T-cell (primary cell): ENCODE measurements around the gene FPR3. TPM values are rescaled to one million over a fixed set of nuclear protein-coding genes. Genes with fewer than 3 reads are reported as not detected.

Experiments used
- ATAC-seq, 4 experiments: fragments of 200-7000 bp in 3 of 4; fragments of 150-1000 bp in 1 of 4; cut with Tn5 transposase; replicated peaks in 1 of 4; 1 replicate in 3 of 4; 2 replicates in 1 of 4; pipeline ENCODE4 v1.10.0; 2021; ENCODE audit warnings: moderate library complexity in 3 of 4, mild to moderate bottlenecking in 2 of 4, moderate number of reproducible peaks in 1 of 4
- CTCF ChIA-PET, 2 donors: fragments of 300-600 bp; sonication (Branson Sonifier 250); formaldehyde crosslinking; loops; one replicate each; lab custom pipeline; 2022; ENCODE audit warnings: antibody characterized with exemption in 2 of 2; lab: Charles Lee
- POLR2A ChIA-PET, 2 donors: fragments of 300-600 bp; sonication (Branson Sonifier 250); formaldehyde crosslinking; loops; one replicate each; lab custom pipeline; 2022; ENCODE audit warnings: antibody characterized with exemption in 2 of 2; lab: Charles Lee
- DNase-seq, 35 experiments: peaks; one replicate each; pipeline versions ENCODE4 v3.0.0 to v3.0.0-alpha.2; 2013 to 2023
- H3K27ac ChIP-seq: one replicate; pipeline ENCODE4 v1.5.1; 2013; ENCODE audit warnings: low read length
- H3K27me3 ChIP-seq, 2 experiments: replicated peaks in 1 of 2; 1 replicate in 1 of 2; 2 replicates in 1 of 2; pipeline versions ENCODE4 v1.6.1 to v1.7.0; 2013; ENCODE audit warnings: low read length in 1 of 2, mixed read lengths in 1 of 2; ENCODE audit not compliant: control insufficient read depth in 2 of 2, insufficient read depth in 2 of 2; ENCODE audit errors: extremely low read depth in 1 of 2
- H3K36me3 ChIP-seq, 2 donors: 1 replicate in 1 of 2; 2 replicates in 1 of 2; pipeline versions ENCODE4 v1.6.1 to v1.7.0; 2013; ENCODE audit warnings: low read length in 1 of 2; ENCODE audit not compliant: control insufficient read depth in 2 of 2, insufficient read depth in 1 of 2; ENCODE audit errors: extremely low read depth in 1 of 2
- H3K4me1 ChIP-seq, 2 experiments: 1 replicate in 1 of 2; 2 replicates in 1 of 2; pipeline versions ENCODE4 v1.6.1 to v1.7.0; 2013; ENCODE audit warnings: low read length in 2 of 2, mixed read lengths in 1 of 2; ENCODE audit not compliant: insufficient read depth in 2 of 2, control insufficient read depth in 1 of 2; ENCODE audit errors: extremely low read depth in 1 of 2
- H3K4me3 ChIP-seq, 2 donors: 1 replicate in 1 of 2; 2 replicates in 1 of 2; pipeline versions ENCODE4 v1.5.1 to v1.7.0; 2013; ENCODE audit warnings: mild to moderate bottlenecking in 2 of 2, low read length in 1 of 2, moderate library complexity in 1 of 2; ENCODE audit not compliant: control insufficient read depth in 1 of 2; ENCODE audit errors: extremely low read depth in 1 of 2
- H3K9me3 ChIP-seq: 2 replicates; pipeline ENCODE4 v1.7.0; 2013
- H3K27ac Mint-ChIP-seq, 2 donors: one replicate each; pipeline ENCODE4 v1.8.0; 2020 to 2021; ENCODE audit warnings: mild to moderate bottlenecking in 2 of 2, mixed read lengths in 2 of 2
- H3K27me3 Mint-ChIP-seq, 2 donors: one replicate each; pipeline ENCODE4 v1.8.0; 2021 to 2022; ENCODE audit warnings: mixed read lengths in 2 of 2
- H3K36me3 Mint-ChIP-seq: one replicate; pipeline ENCODE4 v1.8.0; 2021; ENCODE audit warnings: mixed read lengths
- H3K4me1 Mint-ChIP-seq, 3 donors: one replicate each; pipeline ENCODE4 v1.8.0; 2020 to 2022; ENCODE audit warnings: mixed read lengths in 3 of 3, mild to moderate bottlenecking in 1 of 3
- H3K4me3 Mint-ChIP-seq, 3 donors: one replicate each; pipeline ENCODE4 v1.8.0; 2020 to 2022; ENCODE audit warnings: mild to moderate bottlenecking in 3 of 3, mixed read lengths in 3 of 3, moderate library complexity in 3 of 3
- H3K9me3 Mint-ChIP-seq, 3 donors: one replicate each; pipeline ENCODE4 v1.8.0; 2020 to 2022; ENCODE audit warnings: mixed read lengths in 3 of 3
- WGBS: methylation state at CpG from one replicate; pipeline ENCODE4 v1.1.5; 2013; ENCODE audit warnings: missing lambda C conversion rate; ENCODE audit not compliant: insufficient coverage; 5-methylcytosine and 5-hydroxymethylcytosine counted together
- total RNA-seq, 35 experiments: library from RNA in 6 of 35; stranded (reverse) in 6 of 35; fragments of 120-200 nt in 1 of 35; gene quantifications; one replicate each; pipeline versions ENCODE4 v1.2.1 to v1.2.4 and lab custom pipeline; 2013 to 2026

Gene FPR3, protein sequence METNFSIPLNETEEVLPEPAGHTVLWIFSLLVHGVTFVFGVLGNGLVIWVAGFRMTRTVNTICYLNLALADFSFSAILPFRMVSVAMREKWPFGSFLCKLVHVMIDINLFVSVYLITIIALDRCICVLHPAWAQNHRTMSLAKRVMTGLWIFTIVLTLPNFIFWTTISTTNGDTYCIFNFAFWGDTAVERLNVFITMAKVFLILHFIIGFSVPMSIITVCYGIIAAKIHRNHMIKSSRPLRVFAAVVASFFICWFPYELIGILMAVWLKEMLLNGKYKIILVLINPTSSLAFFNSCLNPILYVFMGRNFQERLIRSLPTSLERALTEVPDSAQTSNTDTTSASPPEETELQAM
- total RNA-seq = under 1 TPM in 1 of 5 donors, not detected in 4; 0.20 TPM
- total RNA-seq (2013) = 0.04 TPM
- 0 to 23.5 (median 0.12) reads per million in 29 experiments for total RNA-seq (lab: John Stamatoyannopoulos, UW)

GRCh38 chr19:51794885-51795490 is at the start of gene FPR3:
Gene FPR3, plus strand, starts transcription at chr19:51795157. Its CDS starts 28,592 bp downstream, at chr19:51823749.
- Mint-ChIP-seq H3K27ac (no peak within 1 kb of the TSS), H3K36me3 (no peaks in the 10 kb centered on the region), H3K9me3 (peaks cover 10 to 36% (median 30%) of the 10 kb centered on the region in 3 donors), H3K4me3 (no peak within 1 kb of the TSS), H3K4me1 (no peaks in the 10 kb centered on the region), H3K27me3 (peaks cover 11 to 20% of the 10 kb centered on the region in 2 donors)
- no peak within 1 kb of the TSS for H3K27ac ChIP-seq
- POLR2A ChIA-PET = no interaction called here
- H3K4me3 ChIP-seq = no peak within 1 kb of the TSS
- H3K4me1 ChIP-seq = no peaks in the 10 kb centered on the region
- no peaks in the 10 kb centered on the region for H3K9me3 ChIP-seq
- no peak for DNase-seq
- peaks cover 0 to 11% of the 10 kb centered on the region in 2 experiments for H3K27me3 ChIP-seq
- H3K36me3 ChIP-seq = no peaks in the 10 kb centered on the region
- no peak for ATAC-seq
- CTCF ChIA-PET = no interaction called here
- WGBS = no CpG with 5 or more reads among the region's 2 CpGs

- no peaks in the 10 kb centered on the region for H3K4me1 Mint-ChIP-seq
- ChIA-PET CTCF (no interaction called here), POLR2A (no interaction called here)
- Histone ChIP-seq H3K4me1 (no peaks in the 10 kb centered on the region), H3K4me3 (no peak overlapping the region), H3K9me3 (no peaks in the 10 kb centered on the region), H3K27ac (no peak overlapping the region), H3K27me3 (peaks cover 0 to 6% of the 10 kb centered on the region in 2 experiments), H3K36me3 (no peaks in the 10 kb centered on the region)
- no peak overlapping the region for H3K4me3 Mint-ChIP-seq
- DNase-seq = no peak
- peaks cover 3 to 13% of the 10 kb centered on the region in 2 donors for H3K27me3 Mint-ChIP-seq
- no peaks in the 10 kb centered on the region for H3K36me3 Mint-ChIP-seq
- ATAC-seq = no peak
- WGBS = 84% methylated on average over 5 of the region's 7 CpGs
- H3K27ac Mint-ChIP-seq = no peak overlapping the region
- H3K9me3 Mint-ChIP-seq = no peaks in the 10 kb centered on the region
These were observed 48.2 kb upstream of the FPR3 start for GRCh38 chr19:51746731-51747130.

DNA sequence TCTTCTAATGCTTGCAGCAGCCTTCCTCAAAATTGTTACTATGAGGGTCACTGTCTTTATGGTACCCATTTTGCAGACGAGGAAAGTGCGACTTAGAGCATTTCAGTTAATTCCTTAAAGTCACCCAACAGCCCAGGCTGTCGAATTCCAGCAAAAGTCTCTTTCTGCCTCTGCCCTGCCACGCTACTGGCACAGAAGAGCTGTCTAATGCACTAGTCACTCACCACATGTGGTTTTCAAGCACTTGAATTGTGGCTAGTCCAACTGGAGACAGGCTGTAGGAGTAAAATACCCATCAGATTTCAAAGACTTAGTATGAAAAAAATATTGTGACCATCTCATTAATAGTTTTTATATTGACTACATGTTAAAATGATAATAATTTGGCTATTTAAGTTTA is 45.0 kb upstream of the FPR3 start:
- Histone ChIP-seq H3K4me1 (no peaks in the 10 kb centered on the region), H3K4me3 (no peak overlapping the region), H3K36me3 (no peaks in the 10 kb centered on the region), H3K9me3 (no peaks in the 10 kb centered on the region), H3K27me3 (peaks cover 0 to 6% of the 10 kb centered on the region in 2 experiments), H3K27ac (no peak overlapping the region)
- H3K27ac Mint-ChIP-seq = no peak overlapping the region
- ChIA-PET POLR2A (no interaction called here), CTCF (interaction anchor here in 1 of 2 donors (0.6 kb wide), 1 partner anchor 1661 kb away, joined by 9 read pairs; no protein-coding TSS in a partner anchor)
- WGBS = 75% methylated on average over 3 of the region's 4 CpGs
- no peaks in the 10 kb centered on the region for H3K4me1 Mint-ChIP-seq
- H3K4me3 Mint-ChIP-seq = no peak overlapping the region
- H3K9me3 Mint-ChIP-seq = no peaks in the 10 kb centered on the region
- ATAC-seq (no peak), DNase-seq (no peak)
- H3K27me3 Mint-ChIP-seq = peaks cover 1 to 11% of the 10 kb centered on the region in 2 donors
- H3K36me3 Mint-ChIP-seq = no peaks in the 10 kb centered on the region

GRCh38 chr19:51750400-51751094 is 44.4 kb upstream of the FPR3 start:
- no peaks in the 10 kb centered on the region for H3K4me1 ChIP-seq
- Mint-ChIP-seq H3K9me3 (peaks cover 0 to 3% (median under 1%) of the 10 kb centered on the region in 3 donors), H3K4me3 (no peak overlapping the region), H3K36me3 (no peaks in the 10 kb centered on the region), H3K27me3 (peaks cover 2 to 17% of the 10 kb centered on the region in 2 donors), H3K4me1 (no peaks in the 10 kb centered on the region), H3K27ac (no peak overlapping the region)
- peaks cover 0 to 6% of the 10 kb centered on the region in 2 experiments for H3K27me3 ChIP-seq
- ChIA-PET POLR2A (no interaction called here), CTCF (no interaction called here)
- H3K9me3 ChIP-seq = no peaks in the 10 kb centered on the region
- ATAC-seq = no peak
- 78% methylated on average over 6 of the region's 7 CpGs for WGBS
- no peaks in the 10 kb centered on the region for H3K36me3 ChIP-seq
- DNase-seq = no peak
- H3K27ac ChIP-seq = no peak overlapping the region
- H3K4me3 ChIP-seq = no peak overlapping the region

- H3K27me3 ChIP-seq = no peaks in the 10 kb centered on the region
- WGBS = no CpG with 5 or more reads among the region's 2 CpGs
- CTCF ChIA-PET = no interaction called here
These were observed 43.3 kb upstream of the FPR3 start, which contains the start of gene FPR1 for GRCh38 chr19:51751655-51752054. Gene FPR1, minus strand, starts transcription at chr19:51751878. Its CDS starts 4,884 bp downstream, at chr19:51746994.

DNA sequence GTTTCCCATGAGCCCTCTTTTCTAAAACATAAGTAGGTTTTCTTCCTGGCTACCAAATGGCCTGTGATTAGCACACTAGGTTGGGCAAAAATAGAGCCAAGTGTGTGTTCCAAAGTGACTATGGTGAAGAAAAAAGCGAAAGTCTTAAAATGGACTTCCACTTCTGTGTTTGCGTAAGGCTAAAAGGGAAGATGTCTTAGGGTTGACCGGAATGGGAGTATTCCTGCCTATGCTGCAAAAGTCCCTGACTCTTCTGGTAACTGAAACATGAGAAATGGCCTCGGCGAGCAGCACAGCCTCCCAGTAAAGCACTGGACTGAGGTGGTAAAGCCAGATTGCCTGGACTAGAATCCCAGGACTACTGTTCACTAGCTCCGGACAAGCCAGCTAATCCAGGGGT is 40.8 kb upstream of the FPR3 start:
- POLR2A ChIA-PET = no interaction called here
- Histone ChIP-seq H3K27me3 (no peaks in the 10 kb centered on the region), H3K27ac (no peak overlapping the region), H3K4me3 (no peak overlapping the region), H3K4me1 (no peaks in the 10 kb centered on the region), H3K9me3 (no peaks in the 10 kb centered on the region), H3K36me3 (no peaks in the 10 kb centered on the region)
- H3K36me3 Mint-ChIP-seq = no peaks in the 10 kb centered on the region
- no peak overlapping the region for H3K27ac Mint-ChIP-seq
- H3K27me3 Mint-ChIP-seq = peaks cover 2 to 18% of the 10 kb centered on the region in 2 donors
- H3K9me3 Mint-ChIP-seq = peaks cover 0 to 8% (median 6%) of the 10 kb centered on the region in 3 donors
- DNase-seq (no peak), ATAC-seq (no peak)
- no peaks in the 10 kb centered on the region for H3K4me1 Mint-ChIP-seq
- CTCF ChIA-PET = no interaction called here
- WGBS = 94% methylated on average over 6 of the region's 6 CpGs
- H3K4me3 Mint-ChIP-seq = no peak overlapping the region

More at GRCh38 chr19:51751655-51752054, 43.3 kb upstream of the FPR3 start, which contains the start of gene FPR1:
- DNase-seq (peak in 1 of 35 experiments; percentile 8), ATAC-seq (no peak)
- H3K4me3 Mint-ChIP-seq = no peak within 1 kb of the TSS
- H3K4me1 Mint-ChIP-seq = no peaks in the 10 kb centered on the region
- POLR2A ChIA-PET = no interaction called here
- no peaks in the 10 kb centered on the region for H3K36me3 Mint-ChIP-seq
- Histone ChIP-seq H3K4me1 (no peaks in the 10 kb centered on the region), H3K36me3 (no peaks in the 10 kb centered on the region), H3K9me3 (no peaks in the 10 kb centered on the region), H3K27ac (no peak within 1 kb of the TSS), H3K4me3 (no peak within 1 kb of the TSS)
- H3K27me3 Mint-ChIP-seq = peaks cover 2 to 20% of the 10 kb centered on the region in 2 donors
- H3K9me3 Mint-ChIP-seq = peaks cover 0 to 8% (median 6%) of the 10 kb centered on the region in 3 donors
- H3K27ac Mint-ChIP-seq = no peak within 1 kb of the TSS
